Astrocyte of the spinal cord (primary cell): Measurements from ENCODE around the gene SLC16A11.
A peak's percentile ranks its signal among the peaks of the same experiment; 100 is the strongest.
"Not testable (repeated sequence)": the region's sequence is repeated elsewhere in the genome, so short reads cannot be mapped to it uniquely, and the experiment has no call there.

Experiments used
- DNase-seq: peaks from one replicate; pipeline ENCODE4 v3.0.0; 2011; ENCODE audit warnings: low read depth, low spot score
- H3K4me3 ChIP-seq: 2 replicates; pipeline ENCODE4 v1.5.1; 2011; ENCODE audit warnings: low read depth, mild to moderate bottlenecking, low read length, moderate library complexity
- in situ Hi-C: cut with HindIII; loops from 2 replicates; pipeline ENCODE4 v1.10.0; 2017; ENCODE audit warnings: low sequenced_read_pairs
- TF ChIP-seq, protein P1 (sequence below): IDR thresholded peaks from 2 replicates; pipeline ENCODE4 v1.5.1; 2012; ENCODE audit warnings: low read depth, mild to moderate bottlenecking, low read length, inconsistent platforms

SLC16A11 gene

GRCh38 chr17:7058831-7059447 lies 15.0 kb upstream of the SLC16A11 start:
- H3K4me3 ChIP-seq = no peak overlapping the region
- DNase-seq = peak; percentile 62
- TF ChIP-seq, protein P1, sequence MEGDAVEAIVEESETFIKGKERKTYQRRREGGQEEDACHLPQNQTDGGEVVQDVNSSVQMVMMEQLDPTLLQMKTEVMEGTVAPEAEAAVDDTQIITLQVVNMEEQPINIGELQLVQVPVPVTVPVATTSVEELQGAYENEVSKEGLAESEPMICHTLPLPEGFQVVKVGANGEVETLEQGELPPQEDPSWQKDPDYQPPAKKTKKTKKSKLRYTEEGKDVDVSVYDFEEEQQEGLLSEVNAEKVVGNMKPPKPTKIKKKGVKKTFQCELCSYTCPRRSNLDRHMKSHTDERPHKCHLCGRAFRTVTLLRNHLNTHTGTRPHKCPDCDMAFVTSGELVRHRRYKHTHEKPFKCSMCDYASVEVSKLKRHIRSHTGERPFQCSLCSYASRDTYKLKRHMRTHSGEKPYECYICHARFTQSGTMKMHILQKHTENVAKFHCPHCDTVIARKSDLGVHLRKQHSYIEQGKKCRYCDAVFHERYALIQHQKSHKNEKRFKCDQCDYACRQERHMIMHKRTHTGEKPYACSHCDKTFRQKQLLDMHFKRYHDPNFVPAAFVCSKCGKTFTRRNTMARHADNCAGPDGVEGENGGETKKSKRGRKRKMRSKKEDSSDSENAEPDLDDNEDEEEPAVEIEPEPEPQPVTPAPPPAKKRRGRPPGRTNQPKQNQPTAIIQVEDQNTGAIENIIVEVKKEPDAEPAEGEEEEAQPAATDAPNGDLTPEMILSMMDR = no peak
- in situ Hi-C loops = no loop called here

DNA sequence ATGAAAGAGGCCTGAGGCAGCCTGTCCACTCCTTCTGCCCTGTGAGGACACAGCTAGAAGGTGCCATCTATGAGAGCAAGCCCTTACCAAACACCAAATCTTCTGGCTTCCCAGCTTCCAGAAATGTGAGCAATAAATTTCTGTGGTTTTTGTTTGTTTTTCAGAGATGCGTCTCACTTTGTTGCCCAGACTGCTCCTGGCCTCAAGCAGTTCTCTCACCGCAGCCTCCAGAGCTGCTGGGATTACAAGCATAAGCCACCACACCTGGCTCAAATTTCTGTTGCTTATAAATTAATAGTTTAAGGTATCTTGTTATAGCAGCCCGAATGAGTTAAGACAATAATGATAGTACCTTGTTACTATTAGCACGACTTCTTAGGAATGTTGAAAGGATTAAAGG lies 12.5 kb upstream of the SLC16A11 start:
- in situ Hi-C loops = no loop called here
- DNase-seq = peak; percentile 27
- H3K4me3 ChIP-seq = no peak overlapping the region
- TF ChIP-seq, protein P1 = no peak

- H3K4me3 ChIP-seq, DNase-seq, in situ Hi-C loops: not testable (repeated sequence)
Measured at GRCh38 chr17:7050583-7050982, 6.7 kb upstream of the SLC16A11 start.

- no peak overlapping the region for H3K4me3 ChIP-seq
- in situ Hi-C loops = no loop called here
- TF ChIP-seq, protein P1 = no peak
- no peak for DNase-seq
Measured at GRCh38 chr17:7048968-7049367, 5.1 kb upstream of the SLC16A11 start.

GRCh38 chr17:7047566-7047965 lies 3.7 kb upstream of the SLC16A11 start:
- DNase-seq = no peak
- TF ChIP-seq, protein P1 = no peak
- in situ Hi-C loops = no loop called here
- no peak overlapping the region for H3K4me3 ChIP-seq

DNA sequence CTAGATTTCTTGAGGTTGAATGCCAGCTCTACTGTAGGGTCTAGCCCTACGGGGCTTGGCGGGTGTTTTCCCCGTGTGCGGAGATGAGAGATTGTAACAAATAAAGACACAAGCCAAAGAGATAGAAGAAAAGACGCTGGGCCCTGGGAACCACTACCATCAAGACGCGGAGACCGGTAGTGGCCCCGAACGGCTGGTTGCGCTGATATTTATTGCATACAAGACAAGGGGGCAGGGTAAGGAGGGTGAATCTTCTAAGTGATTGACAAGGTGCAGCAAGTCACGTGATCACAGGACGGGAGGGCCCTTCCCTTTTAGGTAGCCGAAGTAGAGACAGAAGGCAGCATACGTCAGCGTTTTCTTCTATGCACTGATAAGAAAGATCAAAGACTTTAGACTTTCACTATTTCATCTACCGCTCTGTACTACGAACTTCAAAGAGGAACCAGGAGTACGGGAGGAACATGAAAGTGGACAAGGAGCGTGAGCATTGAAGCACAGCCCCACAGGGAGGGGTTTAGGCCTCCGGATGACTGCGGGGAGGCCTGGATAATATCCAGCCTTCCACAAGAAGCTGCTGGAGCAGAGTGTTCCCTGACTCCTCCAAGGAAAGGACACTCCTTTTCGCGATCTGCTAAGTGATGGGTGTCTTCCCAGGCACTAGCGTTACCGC lies 3.0 kb upstream of the SLC16A11 start:
- H3K4me3 ChIP-seq, DNase-seq, in situ Hi-C loops: not testable (repeated sequence)

GRCh38 chr17:7046127-7046724 lies 2.3 kb upstream of the SLC16A11 start:
- TF ChIP-seq, protein P1 = no peak
- in situ Hi-C loops = no loop called here
- H3K4me3 ChIP-seq = no peak overlapping the region
- no peak for DNase-seq
